Hepatocyte (in vitro differentiated cells): ENCODE results near the gene CYP4F11. TPM values are rescaled to one million over a fixed set of nuclear protein-coding genes. Genes with fewer than 3 reads are reported as not detected.

Experiments used
- DNase-seq: peaks from one replicate; pipeline ENCODE4 v3.0.0-alpha.2; 2016; ENCODE audit warnings: low spot score
- H2AFZ ChIP-seq: fragments of 200-600 bp; sonication (generic); 2 replicates; pipeline ENCODE4 v1.6.0; 2016; ENCODE audit warnings: antibody characterized with exemption, mild to moderate bottlenecking
- H3K27ac ChIP-seq: fragments of 200-600 bp; sonication (generic); 2 replicates; pipeline ENCODE4 v1.5.1; 2016; ENCODE audit warnings: mild to moderate bottlenecking
- H3K27me3 ChIP-seq: fragments of 200-600 bp; sonication (generic); 2 replicates; pipeline ENCODE4 v1.6.1; 2016
- H3K36me3 ChIP-seq: fragments of 200-600 bp; sonication (generic); replicated peaks from 2 replicates; pipeline ENCODE4 v1.5.1; 2016; ENCODE audit warnings: low read depth; ENCODE audit not compliant: insufficient read depth
- H3K4me1 ChIP-seq: fragments of 200-600 bp; sonication (generic); 2 replicates; pipeline ENCODE4 v1.5.1; 2016; ENCODE audit warnings: mild to moderate bottlenecking, moderate library complexity; ENCODE audit not compliant: insufficient read depth
- H3K4me2 ChIP-seq: fragments of 200-600 bp; sonication (generic); 2 replicates; pipeline ENCODE4 v1.6.0; 2016
- H3K4me3 ChIP-seq: fragments of 200-600 bp; sonication (generic); 2 replicates; pipeline ENCODE4 v1.5.1; 2016; ENCODE audit warnings: mild to moderate bottlenecking
- H3K79me2 ChIP-seq: fragments of 200-600 bp; sonication (generic); 2 replicates; pipeline ENCODE4 v1.6.0; 2017; ENCODE audit warnings: mild to moderate bottlenecking
- H3K9me2 ChIP-seq: fragments of 200-600 bp; sonication (generic); replicated peaks from 2 replicates; pipeline ENCODE4 v1.6.0; 2017; ENCODE audit warnings: mild to moderate bottlenecking; ENCODE audit not compliant: insufficient read depth
- H3K9me3 ChIP-seq: fragments of 200-600 bp; sonication (generic); 2 replicates; pipeline ENCODE4 v1.5.1; 2016; ENCODE audit warnings: low read depth, mild to moderate bottlenecking
- H4K20me1 ChIP-seq: fragments of 200-600 bp; sonication (generic); 2 replicates; pipeline ENCODE4 v1.6.0; 2016; ENCODE audit warnings: mild to moderate bottlenecking; ENCODE audit not compliant: insufficient read depth, poor library complexity, severe bottlenecking
- CTCF ChIP-seq: fragments of 200-600 bp; sonication (generic); IDR thresholded peaks from 2 replicates; pipeline ENCODE4 v1.5.1; 2016; ENCODE audit warnings: antibody characterized with exemption, mild to moderate bottlenecking; ENCODE audit not compliant: poor library complexity
- EZH2 ChIP-seq: fragments of 200-600 bp; sonication (generic); IDR thresholded peaks from 2 replicates; pipeline ENCODE4 v1.6.1; 2016; ENCODE audit warnings: antibody characterized with exemption, mild to moderate bottlenecking, borderline replicate concordance
- EZH2phosphoT487 ChIP-seq: fragments of 200-600 bp; sonication (generic); IDR thresholded peaks from one replicate; pipeline ENCODE4 v1.6.1; 2018; ENCODE audit warnings: antibody characterized with exemption, mild to moderate bottlenecking, low read depth, moderate library complexity; ENCODE audit not compliant: unreplicated experiment, severe bottlenecking
- WGBS: methylation state at CpG from one replicate; pipeline ENCODE4 v1.1.6; 2016; ENCODE audit warnings: low lambda C conversion rate; ENCODE audit errors: missing lambda C conversion rate; 5-methylcytosine and 5-hydroxymethylcytosine counted together
- polyA plus RNA-seq: library from polyadenylated mRNA; unstranded; fragments of >200 nt; fragmentation: Nextera tagmentation; extraction: Ambion mirVana; gene quantifications from 2 replicates; pipeline ENCODE4 v1.2.1, GENCODE V29; 2016
- total RNA-seq: library from RNA; depleted of rRNA; stranded (reverse); fragments of >200 nt; gene quantifications from 2 replicates; pipeline ENCODE4 v1.2.3, GENCODE V29; 2014

The CYP4F11 gene
- total RNA-seq (not detected in 2 replicates), polyA plus RNA-seq (not detected in 2 replicates)

GRCh38 chr19:15934332-15935078, at the start of gene CYP4F11:
Gene CYP4F11 (minus strand): TSS chr19:15934529. CDS start chr19:15934408, 121 bp downstream.
- Histone ChIP-seq H4K20me1 (no peaks in the 10 kb centered on the region), H3K79me2 (no peaks in the 10 kb centered on the region), H3K4me2 (no peak within 1 kb of the TSS), H3K27ac (no peak within 1 kb of the TSS), H3K4me1 (no peaks in the 10 kb centered on the region), H3K9me2 (no peaks in the 10 kb centered on the region), H3K36me3 (no peaks in the 10 kb centered on the region), H3K4me3 (no peak within 1 kb of the TSS), H2AFZ (no peak within 1 kb of the TSS), H3K9me3 (no peaks in the 10 kb centered on the region), H3K27me3 (no peaks in the 10 kb centered on the region)
- WGBS, result 64% methylated on average over 10 of the region's 10 CpGs
- DNase-seq, result no peak
- no peak for TF ChIP-seq EZH2
- TF ChIP-seq CTCF, result no peak
- TF ChIP-seq EZH2phosphoT487, result no peak

- no peaks in the 10 kb centered on the region for H3K36me3 ChIP-seq
- no peak overlapping the region for H3K4me2 ChIP-seq
- no peaks in the 10 kb centered on the region for H3K4me1 ChIP-seq
- H3K27ac ChIP-seq, result no peak overlapping the region
- H4K20me1 ChIP-seq, result no peaks in the 10 kb centered on the region
- 74% methylated on average over 4 of the region's 4 CpGs for WGBS
- DNase-seq, result no peak
- no peaks in the 10 kb centered on the region for H3K79me2 ChIP-seq
- H3K27me3 ChIP-seq, result no peaks in the 10 kb centered on the region
- no peaks in the 10 kb centered on the region for H3K9me3 ChIP-seq
- no peak overlapping the region for H3K4me3 ChIP-seq
- TF ChIP-seq EZH2, result no peak
- no peak for TF ChIP-seq EZH2phosphoT487
- TF ChIP-seq CTCF, result no peak
- no peaks in the 10 kb centered on the region for H3K9me2 ChIP-seq
- H2AFZ ChIP-seq, result no peak overlapping the region
Observed at GRCh38 chr19:15979293-15979692, 45.0 kb upstream of the CYP4F11 start.

GRCh38 chr19:15977690-15978089, 43.4 kb upstream of the CYP4F11 start:
- H3K79me2 ChIP-seq, result no peaks in the 10 kb centered on the region
- 46% methylated on average over 7 of the region's 7 CpGs for WGBS
- no peak overlapping the region for H3K4me2 ChIP-seq
- H3K36me3 ChIP-seq, result no peaks in the 10 kb centered on the region
- TF ChIP-seq EZH2, result no peak
- TF ChIP-seq CTCF, result no peak
- no peak for TF ChIP-seq EZH2phosphoT487
- H3K27me3 ChIP-seq, result no peaks in the 10 kb centered on the region
- no peaks in the 10 kb centered on the region for H3K9me2 ChIP-seq
- H3K4me1 ChIP-seq, result no peaks in the 10 kb centered on the region
- no peaks in the 10 kb centered on the region for H4K20me1 ChIP-seq
- no peak overlapping the region for H3K4me3 ChIP-seq
- DNase-seq, result no peak
- H3K9me3 ChIP-seq, result no peaks in the 10 kb centered on the region
- H3K27ac ChIP-seq, result no peak overlapping the region
- H2AFZ ChIP-seq, result no peak overlapping the region
